ENCODE measurements around the gene YES1.
A peak's percentile ranks its signal among the peaks of the same experiment; 100 is the strongest.

The YES1 gene

GRCh38 chr18:681985-682384, 130.1 kb downstream of the YES1 start:
- TF ChIP-seq CTCF (IDR thresholded peaks at IDR 0.05; ENCODE audit: unreplicated experiment in 3 of 3): no peak
- Mint-ChIP-seq H3K27ac (no peak overlapping the region), H3K4me3 (no peak overlapping the region), H3K9me3 (no peaks in the 10 kb centered on the region), H3K27me3 (ENCODE audit: low read depth) (no peaks in the 10 kb centered on the region), H3K4me1 (peaks cover 11% of the 10 kb centered on the region), H3K36me3 (ENCODE audit: low read depth) (peaks cover 33% of the 10 kb centered on the region)

- no peak overlapping the region for H3K4me3 Mint-ChIP-seq
- no peaks in the 10 kb centered on the region for H3K9me3 Mint-ChIP-seq
- no peak for TF ChIP-seq CTCF (IDR thresholded peaks at IDR 0.05; ENCODE audit: unreplicated experiment in 3 of 3)
- H3K27ac Mint-ChIP-seq: peak overlapping the region in 2 of 3 experiments; percentile 4 to 11
- H3K36me3 Mint-ChIP-seq (ENCODE audit: low read depth): peaks cover 36% of the 10 kb centered on the region
- peaks cover 5% of the 10 kb centered on the region for H3K4me1 Mint-ChIP-seq
- H3K27me3 Mint-ChIP-seq (ENCODE audit: low read depth): no peaks in the 10 kb centered on the region
Observed at GRCh38 chr18:680392-680791, 131.7 kb downstream of the YES1 start.

DNA sequence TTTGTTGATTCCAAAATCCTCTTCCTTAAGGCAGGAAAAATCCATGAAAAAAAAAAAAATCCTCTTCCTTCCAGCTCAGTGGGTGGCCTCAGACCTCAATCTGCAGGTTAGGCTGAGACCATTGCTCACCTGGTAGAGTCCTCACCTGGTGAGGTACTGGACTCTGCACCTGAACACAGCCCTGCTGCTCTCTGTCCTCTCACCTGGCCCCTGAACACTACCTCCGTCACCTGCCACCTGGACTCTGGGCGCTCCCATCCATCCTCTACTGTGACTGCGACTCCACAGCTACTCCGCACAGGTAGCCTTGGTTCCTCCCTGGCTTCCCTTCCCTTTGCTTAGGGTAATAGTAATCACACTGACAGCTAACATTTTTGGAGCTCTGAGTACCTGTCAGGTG, 132.5 kb downstream of the YES1 start:
- H3K4me3 Mint-ChIP-seq: no peak overlapping the region
- no peak overlapping the region for H3K27ac Mint-ChIP-seq
- no peaks in the 10 kb centered on the region for H3K27me3 Mint-ChIP-seq (ENCODE audit: low read depth)
- H3K36me3 Mint-ChIP-seq (ENCODE audit: low read depth): peaks cover 40% of the 10 kb centered on the region
- no peak for TF ChIP-seq CTCF (IDR thresholded peaks at IDR 0.05; ENCODE audit: unreplicated experiment in 3 of 3)
- peaks cover 5% of the 10 kb centered on the region for H3K4me1 Mint-ChIP-seq
- H3K9me3 Mint-ChIP-seq: no peaks in the 10 kb centered on the region

DNA sequence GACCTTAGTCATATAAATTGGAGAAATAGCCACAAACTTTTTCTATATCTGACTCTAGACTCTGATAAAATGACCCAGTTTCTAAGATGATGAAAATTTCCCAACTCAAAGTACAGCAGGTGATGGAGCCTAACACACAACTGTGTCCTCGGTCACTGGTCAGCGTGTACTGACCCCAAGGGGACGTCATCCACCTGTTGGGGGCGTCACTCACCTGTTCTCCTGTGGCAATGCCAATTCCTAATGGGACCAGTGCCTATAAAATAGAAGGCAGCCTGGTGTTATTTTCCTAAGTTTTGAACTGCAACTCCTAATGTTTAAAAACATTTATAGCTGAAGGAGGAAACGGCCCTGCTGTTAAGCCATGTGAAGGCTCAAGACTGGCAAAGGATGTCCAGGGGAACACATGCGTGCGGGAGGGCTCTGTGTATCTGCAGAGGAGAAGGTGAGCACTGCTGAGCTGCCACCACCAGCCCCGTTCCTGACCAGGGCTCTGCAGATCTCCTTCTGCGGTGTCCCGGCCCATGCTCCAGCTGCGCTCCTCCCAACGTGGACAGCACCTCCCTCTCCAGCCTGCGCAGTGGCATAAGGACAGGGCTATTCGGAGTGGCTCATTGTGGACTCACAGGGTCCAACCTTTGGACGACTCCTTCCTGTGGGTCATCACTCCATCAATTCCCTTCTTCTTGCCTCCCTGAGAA, 133.4 kb downstream of the YES1 start:
- no peak overlapping the region for H3K27ac Mint-ChIP-seq
- no peaks in the 10 kb centered on the region for H3K27me3 Mint-ChIP-seq (ENCODE audit: low read depth)
- H3K9me3 Mint-ChIP-seq: no peaks in the 10 kb centered on the region
- TF ChIP-seq CTCF (IDR thresholded peaks at IDR 0.05; ENCODE audit: unreplicated experiment in 3 of 3): no peak
- H3K36me3 Mint-ChIP-seq (ENCODE audit: low read depth): peaks cover 40% of the 10 kb centered on the region
- H3K4me3 Mint-ChIP-seq: no peak overlapping the region
- H3K4me1 Mint-ChIP-seq: peaks cover 5% of the 10 kb centered on the region

- TF ChIP-seq CTCF (IDR thresholded peaks at IDR 0.05; ENCODE audit: unreplicated experiment in 3 of 3): no peak
- Mint-ChIP-seq H3K9me3 (no peaks in the 10 kb centered on the region), H3K27ac (no peak overlapping the region), H3K27me3 (ENCODE audit: low read depth) (no peaks in the 10 kb centered on the region), H3K36me3 (ENCODE audit: low read depth) (peaks cover 41% of the 10 kb centered on the region), H3K4me1 (peaks cover 5% of the 10 kb centered on the region), H3K4me3 (no peak overlapping the region)
Observed at GRCh38 chr18:677951-678381, 134.1 kb downstream of the YES1 start.

- H3K36me3 Mint-ChIP-seq (ENCODE audit: low read depth): peaks cover 48% of the 10 kb centered on the region
- H3K4me3 Mint-ChIP-seq: no peak overlapping the region
- peaks cover 5% of the 10 kb centered on the region for H3K4me1 Mint-ChIP-seq
- no peaks in the 10 kb centered on the region for H3K27me3 Mint-ChIP-seq (ENCODE audit: low read depth)
- H3K27ac Mint-ChIP-seq: no peak overlapping the region
- no peak for TF ChIP-seq CTCF (IDR thresholded peaks at IDR 0.05; ENCODE audit: unreplicated experiment in 3 of 3)
- H3K9me3 Mint-ChIP-seq: no peaks in the 10 kb centered on the region
Observed at GRCh38 chr18:677145-677544, 134.9 kb downstream of the YES1 start.
